T-cell (primary cell): ENCODE data around the gene THBS2. TPM values are rescaled to one million over a fixed set of nuclear protein-coding genes. Genes with fewer than 3 reads are reported as not detected.

Experiments
- ATAC-seq, 4 experiments: fragments of 200-7000 bp in 3 of 4; fragments of 150-1000 bp in 1 of 4; cut with Tn5 transposase; replicated peaks in 1 of 4; 1 replicate in 3 of 4; 2 replicates in 1 of 4; pipeline ENCODE4 v1.10.0; 2021; ENCODE audit warnings: moderate library complexity in 3 of 4, mild to moderate bottlenecking in 2 of 4, moderate number of reproducible peaks in 1 of 4
- CTCF ChIA-PET, 2 donors: fragments of 300-600 bp; sonication (Branson Sonifier 250); formaldehyde crosslinking; loops; one replicate each; lab custom pipeline; 2022; ENCODE audit warnings: antibody characterized with exemption in 2 of 2; lab: Charles Lee
- POLR2A ChIA-PET, 2 donors: fragments of 300-600 bp; sonication (Branson Sonifier 250); formaldehyde crosslinking; loops; one replicate each; lab custom pipeline; 2022; ENCODE audit warnings: antibody characterized with exemption in 2 of 2; lab: Charles Lee
- DNase-seq, 35 experiments: peaks; one replicate each; pipeline versions ENCODE4 v3.0.0 to v3.0.0-alpha.2; 2013 to 2023
- H3K27ac ChIP-seq: one replicate; pipeline ENCODE4 v1.5.1; 2013; ENCODE audit warnings: low read length
- H3K27me3 ChIP-seq, 2 experiments: replicated peaks in 1 of 2; 1 replicate in 1 of 2; 2 replicates in 1 of 2; pipeline versions ENCODE4 v1.6.1 to v1.7.0; 2013; ENCODE audit warnings: low read length in 1 of 2, mixed read lengths in 1 of 2; ENCODE audit not compliant: control insufficient read depth in 2 of 2, insufficient read depth in 2 of 2; ENCODE audit errors: extremely low read depth in 1 of 2
- H3K36me3 ChIP-seq, 2 donors: 1 replicate in 1 of 2; 2 replicates in 1 of 2; pipeline versions ENCODE4 v1.6.1 to v1.7.0; 2013; ENCODE audit warnings: low read length in 1 of 2; ENCODE audit not compliant: control insufficient read depth in 2 of 2, insufficient read depth in 1 of 2; ENCODE audit errors: extremely low read depth in 1 of 2
- H3K4me1 ChIP-seq, 2 experiments: 1 replicate in 1 of 2; 2 replicates in 1 of 2; pipeline versions ENCODE4 v1.6.1 to v1.7.0; 2013; ENCODE audit warnings: low read length in 2 of 2, mixed read lengths in 1 of 2; ENCODE audit not compliant: insufficient read depth in 2 of 2, control insufficient read depth in 1 of 2; ENCODE audit errors: extremely low read depth in 1 of 2
- H3K4me3 ChIP-seq, 2 donors: 1 replicate in 1 of 2; 2 replicates in 1 of 2; pipeline versions ENCODE4 v1.5.1 to v1.7.0; 2013; ENCODE audit warnings: mild to moderate bottlenecking in 2 of 2, low read length in 1 of 2, moderate library complexity in 1 of 2; ENCODE audit not compliant: control insufficient read depth in 1 of 2; ENCODE audit errors: extremely low read depth in 1 of 2
- H3K9me3 ChIP-seq: 2 replicates; pipeline ENCODE4 v1.7.0; 2013
- H3K27ac Mint-ChIP-seq, 2 donors: one replicate each; pipeline ENCODE4 v1.8.0; 2020 to 2021; ENCODE audit warnings: mild to moderate bottlenecking in 2 of 2, mixed read lengths in 2 of 2
- H3K27me3 Mint-ChIP-seq, 2 donors: one replicate each; pipeline ENCODE4 v1.8.0; 2021 to 2022; ENCODE audit warnings: mixed read lengths in 2 of 2
- H3K36me3 Mint-ChIP-seq: one replicate; pipeline ENCODE4 v1.8.0; 2021; ENCODE audit warnings: mixed read lengths
- H3K4me1 Mint-ChIP-seq, 3 donors: one replicate each; pipeline ENCODE4 v1.8.0; 2020 to 2022; ENCODE audit warnings: mixed read lengths in 3 of 3, mild to moderate bottlenecking in 1 of 3
- H3K4me3 Mint-ChIP-seq, 3 donors: one replicate each; pipeline ENCODE4 v1.8.0; 2020 to 2022; ENCODE audit warnings: mild to moderate bottlenecking in 3 of 3, mixed read lengths in 3 of 3, moderate library complexity in 3 of 3
- H3K9me3 Mint-ChIP-seq, 3 donors: one replicate each; pipeline ENCODE4 v1.8.0; 2020 to 2022; ENCODE audit warnings: mixed read lengths in 3 of 3
- WGBS: methylation state at CpG from one replicate; pipeline ENCODE4 v1.1.5; 2013; ENCODE audit warnings: missing lambda C conversion rate; ENCODE audit not compliant: insufficient coverage; 5-methylcytosine and 5-hydroxymethylcytosine counted together
- total RNA-seq, 35 experiments: library from RNA in 6 of 35; stranded (reverse) in 6 of 35; fragments of 120-200 nt in 1 of 35; gene quantifications; one replicate each; pipeline versions ENCODE4 v1.2.1 to v1.2.4 and lab custom pipeline; 2013 to 2026

The THBS2 gene
- total RNA-seq, 5 donors from 2014 or later (not counting 1 experiment from before 2014, with no cell fraction given): 0.09 to 0.39 (median 0.12) TPM; not detected in 2

DNA sequence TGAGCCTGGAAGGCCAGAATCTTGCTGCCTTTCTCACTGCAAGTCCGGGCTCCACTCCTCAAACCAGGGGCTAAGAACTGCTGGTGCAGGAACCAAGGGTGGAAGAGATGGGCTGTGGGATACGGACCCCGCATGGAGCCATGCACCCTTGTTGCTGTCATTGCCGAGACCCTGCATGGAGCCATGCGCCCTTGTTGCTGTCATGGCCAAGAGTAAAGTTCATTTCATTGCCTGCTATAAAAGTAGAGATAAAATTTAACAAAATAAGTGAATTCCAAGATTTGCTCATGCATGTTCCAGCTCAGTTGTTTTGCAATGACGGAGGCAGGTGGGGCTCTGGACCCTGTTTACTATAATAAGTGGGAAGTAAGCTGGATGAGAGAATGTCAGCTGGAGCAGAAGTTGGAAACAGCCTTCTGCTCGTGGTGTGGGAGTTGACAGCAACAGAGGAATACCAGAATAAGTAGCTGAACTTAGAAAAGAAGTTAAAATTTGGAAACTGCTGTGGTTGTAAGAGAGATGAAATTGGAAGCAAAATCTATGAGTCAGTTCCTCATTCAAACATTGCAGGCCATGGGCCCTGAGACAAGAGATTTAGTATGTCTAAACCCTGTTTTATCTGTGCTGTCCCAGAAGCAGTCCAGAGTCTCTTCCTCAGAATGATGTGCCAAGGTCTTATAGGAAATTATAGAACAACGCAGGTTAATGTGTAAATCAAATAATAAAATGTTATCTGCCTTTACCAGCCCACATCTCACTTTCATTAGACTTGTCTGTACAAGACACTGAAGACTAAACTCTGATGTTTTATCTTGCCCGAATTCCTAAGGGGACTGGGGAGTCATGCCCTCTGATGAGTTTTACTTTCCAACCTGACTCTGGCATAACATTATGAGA lies 15.8 kb upstream of the THBS2 start:
- no peak for DNase-seq
- Mint-ChIP-seq H3K4me1 (no peaks in the 10 kb centered on the region), H3K36me3 (no peaks in the 10 kb centered on the region), H3K4me3 (no peak overlapping the region), H3K27ac (no peak overlapping the region), H3K9me3 (no peaks in the 10 kb centered on the region), H3K27me3 (peaks cover 6 to 13% of the 10 kb centered on the region in 2 donors)
- ChIA-PET POLR2A (no interaction called here), CTCF (no interaction called here)
- no peak for ATAC-seq
- Histone ChIP-seq H3K4me1 (no peaks in the 10 kb centered on the region), H3K9me3 (no peaks in the 10 kb centered on the region), H3K4me3 (no peak overlapping the region), H3K27ac (no peak overlapping the region), H3K36me3 (no peaks in the 10 kb centered on the region), H3K27me3 (peaks cover 0 to 15% of the 10 kb centered on the region in 2 experiments)
- 77% methylated on average over 6 of the region's 9 CpGs for WGBS

DNA sequence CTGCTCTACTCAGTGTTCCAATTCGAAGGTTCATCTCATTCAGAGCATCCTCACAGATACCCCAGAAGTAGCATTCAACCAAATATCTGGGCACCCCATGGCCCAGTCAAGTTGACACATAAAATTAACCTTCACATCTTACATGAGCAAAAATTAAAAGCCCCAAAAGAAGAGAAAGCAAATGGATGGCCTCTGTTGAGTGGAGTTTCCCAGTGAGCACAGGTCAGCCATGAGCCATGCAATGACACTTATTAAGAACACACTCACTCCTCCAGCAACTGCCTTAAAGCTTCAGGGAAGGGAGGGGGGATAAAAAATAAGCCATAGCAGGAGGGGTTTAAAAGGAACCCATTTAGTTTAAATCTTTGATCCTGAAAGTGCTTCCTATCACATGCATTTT lies 14.6 kb upstream of the THBS2 start:
- Histone ChIP-seq H3K27ac (no peak overlapping the region), H3K4me3 (no peak overlapping the region), H3K4me1 (no peaks in the 10 kb centered on the region), H3K36me3 (no peaks in the 10 kb centered on the region), H3K9me3 (no peaks in the 10 kb centered on the region), H3K27me3 (peaks cover 0 to 18% of the 10 kb centered on the region in 2 experiments)
- no peaks in the 10 kb centered on the region for H3K9me3 Mint-ChIP-seq
- no peak overlapping the region for H3K27ac Mint-ChIP-seq
- ChIA-PET POLR2A (no interaction called here), CTCF (no interaction called here)
- H3K4me3 Mint-ChIP-seq: no peak overlapping the region
- DNase-seq (no peak), ATAC-seq (no peak)
- no peaks in the 10 kb centered on the region for H3K36me3 Mint-ChIP-seq
- no CpG with 5 or more reads among the region's 1 CpG for WGBS
- peaks cover 12 to 18% of the 10 kb centered on the region in 2 donors for H3K27me3 Mint-ChIP-seq
- no peaks in the 10 kb centered on the region for H3K4me1 Mint-ChIP-seq

GRCh38 chr6:169266746-169267591 lies 13.3 kb upstream of the THBS2 start:
- no peaks in the 10 kb centered on the region for H3K36me3 ChIP-seq
- H3K9me3 ChIP-seq: no peaks in the 10 kb centered on the region
- no peak overlapping the region for H3K4me3 ChIP-seq
- ATAC-seq (no peak), DNase-seq (no peak)
- no peak overlapping the region for H3K27ac ChIP-seq
- H3K27me3 Mint-ChIP-seq: peaks cover 14 to 18% of the 10 kb centered on the region in 2 donors
- no peaks in the 10 kb centered on the region for H3K36me3 Mint-ChIP-seq
- no peak overlapping the region for H3K27ac Mint-ChIP-seq
- WGBS: 76% methylated on average over 8 of the region's 15 CpGs
- H3K4me1 ChIP-seq: no peaks in the 10 kb centered on the region
- H3K4me3 Mint-ChIP-seq: no peak overlapping the region
- H3K4me1 Mint-ChIP-seq: no peaks in the 10 kb centered on the region
- H3K27me3 ChIP-seq: peaks cover 0 to 18% of the 10 kb centered on the region in 2 experiments
- no peaks in the 10 kb centered on the region for H3K9me3 Mint-ChIP-seq
- CTCF ChIA-PET: interaction anchor here in 1 of 2 donors (0.6 kb wide), 1 partner anchor 597 kb away, joined by 3 read pairs; no protein-coding TSS in a partner anchor
- POLR2A ChIA-PET: no interaction called here

DNA sequence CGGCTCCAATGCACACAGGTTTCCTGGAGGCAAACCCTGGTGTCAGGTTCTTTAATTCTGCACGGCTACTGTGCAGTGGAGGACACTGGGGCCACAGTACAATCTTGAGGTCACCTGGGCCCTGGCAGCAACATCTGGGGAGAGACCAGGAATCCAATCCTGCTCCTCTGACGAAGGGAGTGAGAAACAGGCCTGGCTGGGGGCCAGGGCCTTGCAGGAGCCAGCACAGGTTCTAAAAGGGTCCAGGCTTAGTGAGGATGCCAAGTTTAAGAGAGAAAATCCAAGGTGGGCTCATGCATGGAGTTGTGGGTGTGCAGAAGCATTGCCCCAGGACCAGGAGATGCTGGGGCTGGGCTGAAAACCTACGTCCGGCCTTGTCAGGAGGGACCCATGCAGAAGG lies 12.6 kb upstream of the THBS2 start:
- no peak overlapping the region for H3K4me3 ChIP-seq
- Mint-ChIP-seq H3K27me3 (peaks cover 14 to 18% of the 10 kb centered on the region in 2 donors), H3K9me3 (no peaks in the 10 kb centered on the region), H3K4me1 (no peaks in the 10 kb centered on the region), H3K36me3 (no peaks in the 10 kb centered on the region), H3K4me3 (no peak overlapping the region), H3K27ac (no peak overlapping the region)
- 81% methylated on average over 5 of the region's 5 CpGs for WGBS
- DNase-seq (no peak), ATAC-seq (no peak)
- H3K27ac ChIP-seq: no peak overlapping the region
- POLR2A ChIA-PET: no interaction called here
- H3K36me3 ChIP-seq: no peaks in the 10 kb centered on the region
- peaks cover 0 to 18% of the 10 kb centered on the region in 2 experiments for H3K27me3 ChIP-seq
- CTCF ChIA-PET: no interaction called here
- H3K4me1 ChIP-seq: no peaks in the 10 kb centered on the region
- H3K9me3 ChIP-seq: no peaks in the 10 kb centered on the region

GRCh38 chr6:169265486-169266131 lies 12.0 kb upstream of the THBS2 start:
- 81% methylated on average over 10 of the region's 12 CpGs for WGBS

More at GRCh38 chr6:169265486-169266131, 12.0 kb upstream of the THBS2 start:
- CTCF ChIA-PET: no interaction called here
- ATAC-seq (no peak), DNase-seq (no peak)
- Histone ChIP-seq H3K9me3 (no peaks in the 10 kb centered on the region), H3K36me3 (no peaks in the 10 kb centered on the region), H3K27ac (no peak overlapping the region), H3K4me1 (no peaks in the 10 kb centered on the region), H3K27me3 (peaks cover 0 to 17% of the 10 kb centered on the region in 2 experiments), H3K4me3 (no peak overlapping the region)
- H3K27ac Mint-ChIP-seq: no peak overlapping the region
- no peaks in the 10 kb centered on the region for H3K9me3 Mint-ChIP-seq
- POLR2A ChIA-PET: no interaction called here
- H3K4me1 Mint-ChIP-seq: no peaks in the 10 kb centered on the region
- no peaks in the 10 kb centered on the region for H3K36me3 Mint-ChIP-seq
- peaks cover 16 to 18% of the 10 kb centered on the region in 2 donors for H3K27me3 Mint-ChIP-seq
- no peak overlapping the region for H3K4me3 Mint-ChIP-seq
